Measurements from ENCODE around the gene ADAM33. TPM values are rescaled to one million over a fixed set of nuclear protein-coding genes. Genes with fewer than 3 reads are reported as not detected.

The ADAM33 gene
- polyA plus RNA-seq, 3 donors = not detected

- H3K4me2 ChIP-seq (replicated peaks; ENCODE audit: extremely low read depth, low read length, poor library complexity, severe bottlenecking) = no peak overlapping the region
- no peak overlapping the region for H3K27ac ChIP-seq (ENCODE audit: low read depth in 1 of 2, low read length in 2 of 2)
- H3K9ac ChIP-seq (ENCODE audit: insufficient read depth, low read length, poor library complexity, severe bottlenecking) = no peak overlapping the region
- H2AFZ ChIP-seq (ENCODE audit: insufficient read depth, low read depth, low read length, poor library complexity, severe bottlenecking) = no peak overlapping the region
- peaks cover 0 to 4% of the 10 kb centered on the region in 2 donors for H3K9me3 ChIP-seq (replicated peaks in 1 of 2; ENCODE audit: control insufficient read depth in 1 of 2, insufficient read depth in 1 of 2, low read length in 2 of 2)
- DNase-seq = no peak
- Mint-ChIP-seq H3K9me3 (peaks cover 0 to 5% (median 0%) of the 10 kb centered on the region in 7 donors), H3K36me3 (no peaks in the 10 kb centered on the region), H3K27ac (no peak overlapping the region), H3K4me3 (peak overlapping the region in 1 of 2 donors; percentile 18), H3K27me3 (ENCODE audit: low read depth in 3 of 3) (peaks cover 44 to 63% (median 57%) of the 10 kb centered on the region in 3 donors), H3K4me1 (peaks cover 11% of the 10 kb centered on the region)
- H3K4me3 ChIP-seq (replicated peaks in 1 of 3; ENCODE audit: low read depth in 2 of 3, low read length in 3 of 3) = no peak overlapping the region
- WGBS (ENCODE audit: insufficient coverage) = 85% methylated on average over 8 of the region's 12 CpGs
- H3K27me3 ChIP-seq (ENCODE audit: control insufficient read depth in 2 of 2, insufficient read depth in 2 of 2, low read length in 2 of 2) = peaks cover 0 to 50% of the 10 kb centered on the region in 2 donors
- no peaks in the 10 kb centered on the region for H3K36me3 ChIP-seq (replicated peaks in 1 of 2; ENCODE audit: control insufficient read depth in 1 of 2, insufficient read depth in 2 of 2, low read length in 2 of 2)
- H3K79me2 ChIP-seq (ENCODE audit: insufficient read depth, low read length) = no peaks in the 10 kb centered on the region
- H4K20me1 ChIP-seq (ENCODE audit: insufficient read depth, low read length) = no peaks in the 10 kb centered on the region
- no peak for TF ChIP-seq CTCF (IDR thresholded peaks at IDR 0.05)
- no peaks in the 10 kb centered on the region for H3K4me1 ChIP-seq (ENCODE audit: control insufficient read depth in 1 of 2, insufficient read depth in 2 of 2, low read length in 2 of 2)
- intact Hi-C loops (cut with micrococcal nuclease) = no loop called here
These were observed 49.2 kb upstream of the ADAM33 start for GRCh38 chr20:3730803-3731672.

- Mint-ChIP-seq H3K4me3 (no peak overlapping the region), H3K36me3 (no peaks in the 10 kb centered on the region), H3K4me1 (peaks cover 11% of the 10 kb centered on the region), H3K27ac (no peak overlapping the region), H3K9me3 (peaks cover 0 to 5% (median 0%) of the 10 kb centered on the region in 7 donors), H3K27me3 (ENCODE audit: low read depth in 3 of 3) (peaks cover 42 to 60% (median 57%) of the 10 kb centered on the region in 3 donors)
- H3K9ac ChIP-seq (ENCODE audit: insufficient read depth, low read length, poor library complexity, severe bottlenecking) = no peak overlapping the region
- no peak for TF ChIP-seq CTCF (IDR thresholded peaks at IDR 0.05)
- intact Hi-C loops (cut with micrococcal nuclease) = no loop called here
- H2AFZ ChIP-seq (ENCODE audit: insufficient read depth, low read depth, low read length, poor library complexity, severe bottlenecking) = no peak overlapping the region
- no peak overlapping the region for H3K4me3 ChIP-seq (replicated peaks in 1 of 3; ENCODE audit: low read depth in 2 of 3, low read length in 3 of 3)
- no peaks in the 10 kb centered on the region for H3K36me3 ChIP-seq (replicated peaks in 1 of 2; ENCODE audit: control insufficient read depth in 1 of 2, insufficient read depth in 2 of 2, low read length in 2 of 2)
- H3K79me2 ChIP-seq (ENCODE audit: insufficient read depth, low read length) = no peaks in the 10 kb centered on the region
- peaks cover 0 to 50% of the 10 kb centered on the region in 2 donors for H3K27me3 ChIP-seq (ENCODE audit: control insufficient read depth in 2 of 2, insufficient read depth in 2 of 2, low read length in 2 of 2)
- 84% methylated on average over 5 of the region's 8 CpGs for WGBS (ENCODE audit: insufficient coverage)
- no peak for DNase-seq
- H3K27ac ChIP-seq (ENCODE audit: low read depth in 1 of 2, low read length in 2 of 2) = no peak overlapping the region
- no peaks in the 10 kb centered on the region for H3K4me1 ChIP-seq (ENCODE audit: control insufficient read depth in 1 of 2, insufficient read depth in 2 of 2, low read length in 2 of 2)
- H3K9me3 ChIP-seq (replicated peaks in 1 of 2; ENCODE audit: control insufficient read depth in 1 of 2, insufficient read depth in 1 of 2, low read length in 2 of 2) = peaks cover 0 to 4% of the 10 kb centered on the region in 2 donors
- H4K20me1 ChIP-seq (ENCODE audit: insufficient read depth, low read length) = no peaks in the 10 kb centered on the region
- H3K4me2 ChIP-seq (replicated peaks; ENCODE audit: extremely low read depth, low read length, poor library complexity, severe bottlenecking) = no peak overlapping the region
These were observed 48.2 kb upstream of the ADAM33 start for GRCh38 chr20:3729811-3730540.

All from CD14-positive monocyte (primary cell).